MG63 (cell line): Measurements from ENCODE around the gene MACIR. TPM values are rescaled to one million over a fixed set of nuclear protein-coding genes. Genes with fewer than 3 reads are reported as not detected.

Experiments
- DNase-seq: peaks from one replicate; pipeline ENCODE4 v3.0.0-alpha.2; 2020
- H3K27me3 ChIP-seq: fragments of 250-450 bp; sonication (Bioruptor Pico); 2 replicates; pipeline ENCODE4 v1.5.1; 2020; ENCODE audit warnings: mild to moderate bottlenecking, moderate library complexity
- H3K36me3 ChIP-seq: fragments of 250-450 bp; sonication (Bioruptor Pico); 2 replicates; pipeline ENCODE4 v1.5.1; 2020; ENCODE audit warnings: mild to moderate bottlenecking, moderate library complexity
- H3K4me3 ChIP-seq: fragments of 250-450 bp; sonication (Bioruptor Pico); 2 replicates; pipeline ENCODE4 v1.5.1; 2020; ENCODE audit warnings: mild to moderate bottlenecking, moderate library complexity
- H3K9me3 ChIP-seq: fragments of 250-450 bp; sonication (Bioruptor Pico); 2 replicates; pipeline ENCODE4 v1.5.1; 2020; ENCODE audit warnings: mild to moderate bottlenecking, moderate library complexity
- total RNA-seq: library from RNA; depleted of rRNA; stranded (reverse); fragments of >200 nt; shearing (Covaris generic); gene quantifications from 2 replicates; pipeline ENCODE4 v1.2.3, GENCODE V29; 2014; ENCODE audit warnings: low replicate concordance; rRNA removed

MACIR gene
- total RNA-seq, 1 experiment from 2014 or later: 30.9 TPM

DNA sequence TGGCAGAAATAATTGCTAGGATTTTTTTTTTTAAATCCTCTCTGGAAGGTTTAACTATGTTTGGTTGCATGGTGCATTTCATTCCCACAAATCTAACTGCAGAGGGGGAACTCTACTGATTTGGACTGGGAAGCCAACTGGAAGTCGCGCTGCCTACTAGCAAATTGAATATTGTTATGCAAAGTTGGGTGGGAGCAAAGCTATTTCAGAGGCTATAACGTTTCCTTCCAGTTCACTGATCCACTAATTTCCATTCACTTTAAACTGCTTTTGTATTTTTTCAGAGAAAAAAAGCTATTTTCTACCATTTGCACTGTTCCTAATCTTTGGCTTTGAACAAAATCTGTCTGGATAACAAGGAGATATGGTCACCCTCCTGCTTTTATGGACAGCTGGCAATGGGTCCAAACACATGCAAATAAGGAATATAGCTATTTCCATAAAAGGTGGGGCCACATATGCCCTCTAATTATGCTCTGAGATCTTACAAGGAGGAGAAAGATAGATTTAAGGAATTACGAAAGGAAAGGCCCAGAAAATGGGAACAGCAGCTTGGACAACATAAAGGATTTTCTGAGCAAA lies 40.1 kb downstream of the MACIR start:
- no peaks in the 10 kb centered on the region for H3K36me3 ChIP-seq
- H3K27me3 ChIP-seq: no peaks in the 10 kb centered on the region
- DNase-seq: no peak
- H3K4me3 ChIP-seq: no peak overlapping the region
- no peaks in the 10 kb centered on the region for H3K9me3 ChIP-seq

DNA sequence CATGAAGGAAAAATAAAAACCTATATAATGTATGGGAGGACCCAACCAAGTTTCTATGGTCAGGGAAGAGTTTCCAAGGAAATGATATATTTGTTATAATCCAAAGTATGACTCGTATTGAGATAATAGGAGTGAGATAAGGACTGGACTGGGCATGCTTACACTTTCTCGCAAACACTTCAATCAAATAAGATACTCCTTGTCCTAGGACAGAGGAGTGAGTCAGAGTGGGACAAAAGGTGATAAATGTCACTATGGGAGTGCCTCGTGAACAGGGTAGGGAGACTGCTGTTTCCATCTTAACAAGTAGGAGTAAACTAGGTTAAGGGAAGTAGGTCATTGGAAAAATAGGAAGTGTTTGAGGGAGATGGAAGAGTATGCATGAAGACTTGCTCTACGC lies 47.2 kb downstream of the MACIR start:
- no peak for DNase-seq
- H3K4me3 ChIP-seq: no peak overlapping the region
- no peaks in the 10 kb centered on the region; the same call in none of the 2 replicates for H3K9me3 ChIP-seq
- H3K27me3 ChIP-seq: no peaks in the 10 kb centered on the region
- no peaks in the 10 kb centered on the region for H3K36me3 ChIP-seq

DNA sequence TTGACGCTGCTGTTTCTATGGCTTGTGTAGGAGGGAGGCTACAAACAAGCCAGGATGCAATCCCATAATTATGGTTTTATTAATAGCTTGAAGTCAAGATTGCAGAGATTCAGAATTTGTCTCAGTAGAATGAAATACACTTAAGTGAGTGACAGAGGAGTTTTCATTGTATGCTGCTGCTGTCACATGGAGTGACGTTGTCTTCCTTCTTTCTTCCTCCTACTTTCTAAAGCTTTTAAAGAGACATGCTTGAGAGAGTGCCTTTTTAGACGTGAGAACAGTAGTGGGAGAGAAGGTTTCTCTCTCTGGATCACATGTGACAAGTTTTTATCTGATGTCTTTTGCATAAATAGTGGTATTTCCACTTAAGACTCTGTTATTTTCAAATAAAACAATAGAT lies 48.9 kb downstream of the MACIR start:
- Histone ChIP-seq H3K27me3 (peaks cover 3% of the 10 kb centered on the region; the same call in 1 of the 2 replicates), H3K36me3 (no peaks in the 10 kb centered on the region), H3K9me3 (no peaks in the 10 kb centered on the region; the same call in none of the 2 replicates), H3K4me3 (no peak overlapping the region)
- no peak for DNase-seq

DNA sequence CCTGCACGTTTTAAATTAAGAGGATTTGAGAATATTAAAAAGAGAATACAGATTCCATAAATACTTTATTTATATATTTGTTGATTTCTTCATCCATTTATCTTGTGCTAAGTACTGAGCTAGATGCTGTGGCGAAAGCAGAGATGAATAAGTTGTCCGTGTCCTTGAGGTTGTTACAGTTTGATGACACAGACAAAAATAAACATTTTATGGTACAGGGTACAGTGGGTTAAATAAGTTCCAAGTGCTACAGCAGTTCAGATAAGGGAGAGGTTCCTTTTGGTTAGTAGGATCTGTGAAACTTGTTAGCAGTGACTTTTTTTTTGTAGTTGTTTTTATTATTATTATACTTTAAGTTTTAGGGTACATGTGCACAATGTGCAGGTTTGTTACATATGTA lies 50.2 kb downstream of the MACIR start:
- DNase-seq: no peak
- Histone ChIP-seq H3K9me3 (no peaks in the 10 kb centered on the region; the same call in none of the 2 replicates), H3K36me3 (no peaks in the 10 kb centered on the region), H3K4me3 (no peak overlapping the region), H3K27me3 (peaks cover 5% of the 10 kb centered on the region; the same call in 1 of the 2 replicates)

DNA sequence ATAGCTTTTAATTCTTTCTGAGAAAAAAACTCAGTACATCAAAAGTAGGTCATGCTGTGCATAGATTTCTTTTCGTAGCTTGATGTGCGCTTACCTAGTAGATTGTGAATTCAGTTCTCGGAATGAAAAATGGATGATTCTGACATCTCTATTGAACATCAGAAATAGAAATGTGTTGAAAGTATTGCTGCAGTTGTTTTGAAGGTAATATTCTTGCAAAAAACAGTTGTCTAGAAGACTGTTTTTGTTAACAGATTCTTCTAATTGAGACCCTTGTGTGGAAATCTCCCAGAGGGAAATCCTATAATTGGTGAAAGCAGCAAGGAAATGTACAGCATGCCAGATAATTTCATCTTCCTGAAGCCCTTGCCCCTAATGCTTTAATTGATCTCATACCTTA lies 54.5 kb downstream of the MACIR start:
- no peak for DNase-seq
- Histone ChIP-seq H3K9me3 (no peaks in the 10 kb centered on the region), H3K4me3 (no peak overlapping the region), H3K27me3 (peaks cover 16% of the 10 kb centered on the region), H3K36me3 (no peaks in the 10 kb centered on the region)

DNA sequence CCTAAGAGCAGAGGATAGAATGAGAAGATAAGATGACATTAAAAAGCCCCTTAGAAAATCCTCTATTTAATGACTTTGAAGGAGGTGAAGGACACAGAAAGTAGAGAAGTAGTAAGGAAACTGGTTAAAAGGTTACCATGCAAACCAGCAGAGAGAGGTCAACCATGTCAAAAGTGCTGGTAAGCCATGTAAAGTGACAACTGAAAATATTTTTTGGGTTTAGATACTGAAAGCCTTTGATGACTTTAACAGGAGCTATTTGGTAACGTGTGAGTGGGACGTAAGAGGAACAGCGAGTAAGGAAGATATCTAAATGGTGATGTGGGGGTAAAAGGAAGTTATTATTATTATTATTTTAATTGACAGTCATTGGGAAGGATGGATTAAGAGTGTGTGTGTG lies 56.9 kb downstream of the MACIR start:
- no peak for DNase-seq
- Histone ChIP-seq H3K27me3 (peaks cover 16% of the 10 kb centered on the region), H3K4me3 (no peak overlapping the region)

DNA sequence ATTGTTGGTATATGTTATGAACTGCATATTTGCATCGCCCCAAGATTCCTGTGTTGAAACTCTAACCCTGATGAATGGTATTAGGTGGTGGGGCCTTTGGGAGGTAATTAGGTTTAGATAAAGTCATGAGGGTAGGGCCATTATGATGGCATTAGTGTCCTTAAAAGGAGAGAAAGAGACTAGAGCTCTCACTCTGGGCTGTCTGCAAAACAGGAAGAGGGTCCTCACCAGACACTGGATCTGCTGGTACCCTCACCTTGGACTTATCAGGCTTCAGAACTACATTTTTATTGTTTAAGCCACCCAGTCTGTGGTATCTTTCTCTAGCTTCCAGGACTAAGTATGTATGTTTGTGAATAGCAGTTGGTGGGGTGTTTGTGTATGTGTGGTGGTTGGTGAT lies 68.9 kb downstream of the MACIR start:
- no peak overlapping the region for H3K4me3 ChIP-seq
- H3K27me3 ChIP-seq: peaks cover 10% of the 10 kb centered on the region
- H3K36me3 ChIP-seq: no peaks in the 10 kb centered on the region
- no peaks in the 10 kb centered on the region for H3K9me3 ChIP-seq
- DNase-seq: no peak

More for the DNA sequence above, 56.9 kb downstream of the MACIR start:
- Histone ChIP-seq H3K9me3 (no peaks in the 10 kb centered on the region), H3K36me3 (no peaks in the 10 kb centered on the region)

DNA sequence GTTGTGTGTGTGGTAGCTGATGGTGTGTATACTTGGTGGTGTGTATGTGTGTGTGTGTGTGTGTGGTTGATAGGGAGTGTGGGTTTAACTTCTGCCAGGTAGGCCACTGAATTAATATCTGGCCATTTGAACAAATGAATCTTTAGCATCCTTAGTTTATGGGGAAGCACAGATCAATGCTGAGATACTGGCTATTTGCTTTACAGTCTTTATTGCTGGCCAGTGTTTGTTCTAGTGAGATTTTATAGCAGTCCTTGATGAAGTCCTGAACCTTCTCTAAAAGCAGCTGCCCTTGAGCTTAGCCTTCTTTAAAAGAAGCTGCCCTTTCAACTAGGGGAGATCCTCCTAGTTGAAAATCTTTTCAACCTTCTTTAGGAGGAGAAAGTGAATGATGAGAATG lies 69.3 kb downstream of the MACIR start:
- H3K27me3 ChIP-seq: peaks cover 10% of the 10 kb centered on the region
- H3K4me3 ChIP-seq: no peak overlapping the region
- no peak for DNase-seq

More for the DNA sequence above, 69.3 kb downstream of the MACIR start:
- H3K36me3 ChIP-seq: no peaks in the 10 kb centered on the region
- no peaks in the 10 kb centered on the region for H3K9me3 ChIP-seq

Other genes starting within 250 kb of the MACIR start
- gene GIN1, start 138.6 kb upstream of the MACIR start, total RNA-seq: 8.8 and 30.7 TPM in 2 replicates
- 42.0 and 69.0 TPM in 2 replicates for gene PPIP5K2, start 138.5 kb upstream of the MACIR start, total RNA-seq